Epithelial cell of proximal tubule (primary cell): Measurements from ENCODE around the gene MINDY4. TPM values are rescaled to one million over a fixed set of nuclear protein-coding genes. Genes with fewer than 3 reads are reported as not detected.

Source experiments
- DNase-seq: peaks from one replicate; pipeline ENCODE4 v3.0.0-alpha.2; 2011; ENCODE audit warnings: low read depth
- H3K4me3 ChIP-seq: 2 replicates; pipeline ENCODE4 v1.5.1; 2011; ENCODE audit warnings: low read depth, mild to moderate bottlenecking, low read length
- total RNA-seq: library from RNA; depleted of rRNA; stranded (reverse); fragments of >200 nt; gene quantifications from 2 replicates; pipeline ENCODE4 v1.2.3, GENCODE V29; 2015
- TF ChIP-seq, protein P1 (sequence below): conservative IDR thresholded peaks from 2 replicates; pipeline ENCODE4 v1.5.1; 2012; ENCODE audit warnings: low read depth, mild to moderate bottlenecking, low read length

MINDY4 gene
- total RNA-seq, 1 donor from 2014 or later: 5.2 TPM

- DNase-seq: no peak
- TF ChIP-seq, protein P1, sequence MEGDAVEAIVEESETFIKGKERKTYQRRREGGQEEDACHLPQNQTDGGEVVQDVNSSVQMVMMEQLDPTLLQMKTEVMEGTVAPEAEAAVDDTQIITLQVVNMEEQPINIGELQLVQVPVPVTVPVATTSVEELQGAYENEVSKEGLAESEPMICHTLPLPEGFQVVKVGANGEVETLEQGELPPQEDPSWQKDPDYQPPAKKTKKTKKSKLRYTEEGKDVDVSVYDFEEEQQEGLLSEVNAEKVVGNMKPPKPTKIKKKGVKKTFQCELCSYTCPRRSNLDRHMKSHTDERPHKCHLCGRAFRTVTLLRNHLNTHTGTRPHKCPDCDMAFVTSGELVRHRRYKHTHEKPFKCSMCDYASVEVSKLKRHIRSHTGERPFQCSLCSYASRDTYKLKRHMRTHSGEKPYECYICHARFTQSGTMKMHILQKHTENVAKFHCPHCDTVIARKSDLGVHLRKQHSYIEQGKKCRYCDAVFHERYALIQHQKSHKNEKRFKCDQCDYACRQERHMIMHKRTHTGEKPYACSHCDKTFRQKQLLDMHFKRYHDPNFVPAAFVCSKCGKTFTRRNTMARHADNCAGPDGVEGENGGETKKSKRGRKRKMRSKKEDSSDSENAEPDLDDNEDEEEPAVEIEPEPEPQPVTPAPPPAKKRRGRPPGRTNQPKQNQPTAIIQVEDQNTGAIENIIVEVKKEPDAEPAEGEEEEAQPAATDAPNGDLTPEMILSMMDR: no peak
- no peak overlapping the region for H3K4me3 ChIP-seq
These were observed 127.8 kb downstream of the MINDY4 start for GRCh38 chr7:30899066-30899465.

DNA sequence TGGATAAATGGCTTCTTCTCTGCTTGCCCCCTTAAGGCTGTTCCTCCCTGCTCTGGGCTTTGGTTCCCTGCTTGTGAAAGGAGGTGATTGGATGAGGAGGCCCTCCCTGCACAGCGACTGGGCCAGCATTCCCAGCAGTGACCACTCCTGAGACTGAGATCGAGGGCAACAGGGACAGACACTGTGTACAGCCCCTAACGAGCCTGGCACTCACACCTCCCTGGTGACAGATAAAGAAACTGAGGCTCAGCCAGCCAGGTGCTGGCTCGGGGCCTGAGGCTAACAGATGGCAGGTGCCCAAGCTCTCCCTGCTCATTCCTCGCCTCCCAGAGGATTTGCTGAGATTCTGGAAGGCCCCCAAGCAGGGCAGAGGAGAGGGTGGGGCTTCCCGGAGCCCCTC is 128.4 kb downstream of the MINDY4 start:
- no peak for DNase-seq

DNA sequence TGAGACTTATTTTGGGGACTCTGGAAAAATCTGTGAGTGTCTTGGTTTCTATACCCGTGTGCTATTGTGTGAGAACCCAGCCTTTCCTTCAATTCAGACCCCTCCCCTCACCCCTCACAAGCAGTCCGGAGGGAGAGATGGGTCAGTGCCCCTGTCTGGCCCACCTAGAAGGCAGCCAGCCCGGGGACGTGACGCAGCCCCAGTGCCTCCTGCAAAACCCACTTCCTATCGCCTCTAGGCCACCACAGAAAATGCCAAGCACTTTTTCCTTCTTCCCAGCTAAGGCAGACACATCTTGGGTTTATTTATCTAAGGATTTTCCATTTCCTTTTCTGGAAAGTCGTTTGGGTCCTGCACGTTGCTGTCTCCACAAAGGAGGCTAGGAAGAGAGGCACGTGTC is 128.8 kb downstream of the MINDY4 start:
- no peak overlapping the region for H3K4me3 ChIP-seq
- DNase-seq: no peak
- TF ChIP-seq, protein P1: no peak

More for the DNA sequence above, 128.4 kb downstream of the MINDY4 start:
- TF ChIP-seq, protein P1: no peak
- H3K4me3 ChIP-seq: no peak overlapping the region

DNA sequence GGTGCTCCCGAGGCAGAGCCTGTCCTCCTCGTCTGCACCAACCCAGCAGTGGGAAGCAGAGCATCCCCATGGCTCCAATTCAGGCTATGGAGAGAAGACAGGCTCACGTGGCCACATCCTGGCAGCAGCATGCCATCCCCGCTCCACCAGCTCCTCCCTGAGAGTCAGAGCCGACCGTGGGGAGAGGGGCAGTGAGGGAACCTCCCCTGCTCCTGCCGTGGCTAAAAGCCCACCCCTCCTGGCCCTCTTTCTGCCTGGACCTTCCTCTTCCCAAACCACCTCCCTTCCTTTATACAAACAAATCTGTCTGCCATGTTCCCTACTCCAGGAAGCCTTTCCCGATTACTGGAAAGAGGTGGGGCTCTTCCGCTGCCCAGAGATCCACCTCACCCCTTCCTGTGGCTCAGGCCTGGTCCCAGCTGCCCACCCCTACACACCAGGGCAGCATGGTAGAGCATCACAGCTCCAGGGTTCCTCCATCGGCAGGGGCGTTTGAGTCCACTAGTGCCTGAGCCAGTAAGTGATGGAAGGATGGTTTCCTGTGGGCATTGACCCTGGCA is 129.7 kb downstream of the MINDY4 start:
- DNase-seq: no peak
- no peak overlapping the region for H3K4me3 ChIP-seq
- TF ChIP-seq, protein P1: no peak

- DNase-seq: no peak
- no peak overlapping the region for H3K4me3 ChIP-seq
- TF ChIP-seq, protein P1: no peak
These were observed 130.6 kb downstream of the MINDY4 start for GRCh38 chr7:30901856-30902255.

DNA sequence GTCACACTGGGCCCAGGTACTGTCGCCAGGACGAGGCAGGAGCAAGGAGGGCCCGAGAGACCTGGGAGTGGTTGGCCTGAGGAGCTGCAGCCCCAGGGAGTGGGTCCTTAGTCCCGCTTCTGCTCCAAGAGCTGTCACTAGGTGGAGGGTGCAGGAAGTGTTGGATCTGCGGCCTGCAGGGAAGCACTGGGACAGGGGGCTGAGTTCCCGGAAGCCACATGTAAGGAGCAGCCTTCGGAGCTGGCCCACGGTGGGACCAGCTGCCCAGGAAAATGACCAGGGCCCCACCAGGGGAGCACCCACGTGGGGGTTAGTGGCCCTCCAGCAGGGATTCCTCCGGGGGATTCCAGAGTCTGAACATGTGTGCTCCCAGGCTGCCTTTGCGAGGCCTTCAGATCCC is 131.2 kb downstream of the MINDY4 start:
- TF ChIP-seq, protein P1: no peak
- no peak overlapping the region for H3K4me3 ChIP-seq
- DNase-seq: no peak

DNA sequence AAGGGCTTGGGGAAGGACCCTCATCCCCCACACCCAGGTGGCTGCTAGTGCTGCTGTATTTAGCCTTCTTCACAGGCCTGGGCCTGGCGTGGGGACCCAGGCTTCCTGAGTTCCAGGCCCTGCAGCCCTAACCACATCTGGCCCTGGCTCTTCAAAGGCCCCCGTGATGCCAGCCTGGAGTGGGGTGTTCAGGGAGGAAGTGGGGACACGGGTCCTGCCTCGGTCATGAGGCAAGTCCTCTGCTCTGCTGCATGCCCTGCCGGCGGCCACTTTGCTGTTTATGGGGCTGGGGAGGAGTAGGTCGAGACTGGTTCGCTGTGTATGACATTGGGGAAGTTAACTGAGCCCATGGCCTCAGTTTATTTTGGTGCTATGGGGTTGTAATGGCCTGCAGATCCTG is 131.9 kb downstream of the MINDY4 start:
- TF ChIP-seq, protein P1: no peak
- no peak for DNase-seq
- H3K4me3 ChIP-seq: no peak overlapping the region
